ENCODE data around the gene PYY. TPM values are rescaled to one million over a fixed set of nuclear protein-coding genes. Genes with fewer than 3 reads are reported as not detected.

PYY gene
- total and polyA plus RNA-seq, 10 of the 15 experiments (the other 5 are each of a cell fraction or from before 2014, with no cell fraction given), result 0.07 to 0.18 TPM; not detected in 8

DNA sequence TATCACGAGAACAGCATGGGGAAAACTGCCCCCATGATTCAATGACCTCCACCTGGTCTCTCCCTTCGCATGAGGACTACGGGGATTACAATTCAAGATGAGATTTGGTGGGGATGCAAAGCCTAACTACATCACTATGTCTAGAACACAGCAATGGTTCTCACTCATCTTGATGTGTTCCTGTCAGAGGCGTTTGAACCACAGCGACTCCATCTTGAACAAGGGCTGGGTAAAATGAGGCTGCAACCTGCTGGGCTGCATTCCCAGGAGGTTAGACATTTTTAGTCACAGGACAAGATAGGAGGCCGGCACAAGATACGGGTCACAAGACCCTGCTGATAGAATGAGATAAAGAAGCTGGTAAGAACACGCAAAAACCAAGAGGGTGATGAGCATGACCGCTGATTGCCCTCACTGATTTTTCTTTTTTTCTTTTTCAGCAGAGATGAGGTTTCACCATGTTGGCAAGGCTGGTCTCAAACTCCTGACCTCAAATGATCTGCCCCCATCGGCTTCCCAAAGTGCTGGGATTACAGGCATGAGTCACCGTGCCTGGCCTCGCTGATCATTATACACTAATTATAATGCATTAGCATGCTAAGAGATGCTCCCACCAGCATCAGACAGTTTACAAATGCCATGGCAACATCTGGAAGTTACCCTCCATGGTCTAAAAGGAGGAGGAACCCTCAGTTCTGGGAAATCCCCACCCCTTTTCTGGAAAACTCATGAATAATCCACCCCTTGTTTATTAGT, 8.5 kb downstream of the PYY start:
- H3K27ac ChIP-seq (ENCODE audit: control insufficient read depth, insufficient read depth), result no peak overlapping the region
- H3K9me3 ChIP-seq (replicated peaks; ENCODE audit: control insufficient read depth, insufficient read depth, low read length), result no peaks in the 10 kb centered on the region
- no TSS peak for BruUV-seq (replicated peaks)
- H3K27me3 ChIP-seq (replicated peaks in 1 of 2; ENCODE audit: control insufficient read depth in 2 of 2, insufficient read depth in 2 of 2, low read length in 1 of 2), result no peaks in the 10 kb centered on the region
- ATAC-seq (no peak), DNase-seq (ENCODE audit: low read depth, low spot score) (no peak), FAIRE-seq (no peak)
- ChIA-PET CTCF (interaction anchor here (1.1 to 5.2 kb wide), 6 partner anchors 22 to 224 kb away, joined by 3 to 56 read pairs (median 6); partner anchors contain the start of genes ASB16 and HDAC5), POLR2A (no interaction called here), RAD21 (ENCODE audit: unreplicated experiment) (no interaction called here), SMC1A (ENCODE audit: uncharacterized antibody, unreplicated experiment) (interaction anchor here (0.7 to 2.1 kb wide), 8 partner anchors 14 to 400 kb away, joined by 3 to 20 read pairs (median 4); partner anchors contain the start of gene GRN)
- no peak overlapping the region for H3K4me3 ChIP-seq
- intact Hi-C loops (cut with micrococcal nuclease; ENCODE audit: unreplicated experiment), result loop anchor here (2.0 kb wide), 1 partner anchor 224 kb away; no protein-coding TSS in a partner anchor
- WGBS (ENCODE audit: insufficient coverage, insufficient replicate concordance, low lambda C conversion rate, missing lambda C conversion rate), result 48% methylated on average over 12 of the region's 12 CpGs
- H3K79me2 ChIP-seq (ENCODE audit: control insufficient read depth, insufficient read depth, low read length), result no peaks in the 10 kb centered on the region
- in situ Hi-C loops (cut with MboI), result no loop called here
- no peak for TF ChIP-seq NBN (IDR thresholded peaks at IDR 0.05)
- TF ChIP-seq FOS (IDR thresholded peaks at IDR 0.05; ENCODE audit: borderline replicate concordance, extremely low read depth, insufficient read length), result no peak
- TF ChIP-seq YBX1 (IDR thresholded peaks at IDR 0.05), result no peak
- TF ChIP-seq CREM (IDR thresholded peaks at IDR 0.05; ENCODE audit: low read depth), result no peak
- TF ChIP-seq, protein P1, sequence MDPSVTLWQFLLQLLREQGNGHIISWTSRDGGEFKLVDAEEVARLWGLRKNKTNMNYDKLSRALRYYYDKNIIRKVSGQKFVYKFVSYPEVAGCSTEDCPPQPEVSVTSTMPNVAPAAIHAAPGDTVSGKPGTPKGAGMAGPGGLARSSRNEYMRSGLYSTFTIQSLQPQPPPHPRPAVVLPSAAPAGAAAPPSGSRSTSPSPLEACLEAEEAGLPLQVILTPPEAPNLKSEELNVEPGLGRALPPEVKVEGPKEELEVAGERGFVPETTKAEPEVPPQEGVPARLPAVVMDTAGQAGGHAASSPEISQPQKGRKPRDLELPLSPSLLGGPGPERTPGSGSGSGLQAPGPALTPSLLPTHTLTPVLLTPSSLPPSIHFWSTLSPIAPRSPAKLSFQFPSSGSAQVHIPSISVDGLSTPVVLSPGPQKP (IDR thresholded peaks at IDR 0.05; ENCODE audit: low read depth, low read length), result no peak
- no peak for TF ChIP-seq CHD1 (IDR thresholded peaks at IDR 0.05; ENCODE audit: low read depth, low read length)
- no peak for TF ChIP-seq PML (IDR thresholded peaks at IDR 0.05; ENCODE audit: low read length)
- H4K20me1 ChIP-seq (ENCODE audit: control insufficient read depth, insufficient read depth), result no peaks in the 10 kb centered on the region
- no peak overlapping the region for H3K4me2 ChIP-seq (ENCODE audit: control insufficient read depth, insufficient read depth)
- 0 out of 2 replicates have a peak, but pooled peaks cover 4% of the 10 kb centered on the region for H3K4me1 ChIP-seq (ENCODE audit: control insufficient read depth, insufficient read depth, low read length)
- H3K36me3 ChIP-seq (ENCODE audit: control insufficient read depth in 2 of 2, insufficient read depth in 2 of 2, low read length in 1 of 2), result no peaks in the 10 kb centered on the region
- no peak overlapping the region for H3K9ac ChIP-seq (ENCODE audit: control insufficient read depth, insufficient read depth, low read length)
- H2AFZ ChIP-seq (ENCODE audit: control insufficient read depth, low read depth, low read length), result no peak overlapping the region

Measured in GM12878 (cell line).